H1 (cell line): ENCODE measurements around the gene CYP2A13.

Experiments used
- BCL11A ChIP-seq, 2 experiments: IDR thresholded peaks; one replicate each; pipeline ENCODE4 v1.6.1; 2011; ENCODE audit warnings: low read depth in 2 of 2, low read length in 2 of 2, mild to moderate bottlenecking in 2 of 2
- CTCF ChIP-seq, 3 experiments: IDR thresholded peaks; 1 replicate in 2 of 3; 2 replicates in 1 of 3; pipeline versions ENCODE4 v1.5.1 to v1.6.1; 2011; ENCODE audit warnings: low read length in 3 of 3, mild to moderate bottlenecking in 3 of 3, inconsistent platforms in 2 of 3, low read depth in 1 of 3, moderate library complexity in 1 of 3; ENCODE audit not compliant: insufficient read depth in 1 of 3; ENCODE audit errors: control extremely low read depth in 1 of 3
- GTF2F1 ChIP-seq: IDR thresholded peaks from 2 replicates; pipeline ENCODE4 v1.6.1; 2012; ENCODE audit warnings: low read depth, low read length, improper control_type of control experiment, borderline replicate concordance
- USF2 ChIP-seq: IDR thresholded peaks from 2 replicates; pipeline ENCODE4 v1.6.1; 2011; ENCODE audit warnings: low read length, improper control_type of control experiment

- TF ChIP-seq USF2 (no peak), CTCF (IDR thresholded peaks at IDR 0.05; ENCODE audit: control extremely low read depth in 1 of 3, insufficient read depth in 1 of 3, low read depth in 1 of 3, low read length in 3 of 3) (no peak), GTF2F1 (no peak), BCL11A (IDR thresholded peaks at IDR 0.05; ENCODE audit: low read depth in 2 of 2, low read length in 2 of 2) (no peak)
Observed at GRCh38 chr19:41076286-41076685, 12.0 kb upstream of the CYP2A13 start.
